NCI-H2196 treated with DMSO at 0.1 percent for 48 hours (cell line): ENCODE data around the gene ST6GALNAC6.
"Not testable (repeated sequence)": the region's sequence is repeated elsewhere in the genome, so short reads cannot be mapped to it uniquely, and the experiment has no call there.

ENCODE experiments used
- DNase-seq: peaks from one replicate; lab custom pipeline; 2025; ENCODE audit not compliant: unreplicated experiment; lab: John Stamatoyannopoulos, UW

The ST6GALNAC6 gene

DNA sequence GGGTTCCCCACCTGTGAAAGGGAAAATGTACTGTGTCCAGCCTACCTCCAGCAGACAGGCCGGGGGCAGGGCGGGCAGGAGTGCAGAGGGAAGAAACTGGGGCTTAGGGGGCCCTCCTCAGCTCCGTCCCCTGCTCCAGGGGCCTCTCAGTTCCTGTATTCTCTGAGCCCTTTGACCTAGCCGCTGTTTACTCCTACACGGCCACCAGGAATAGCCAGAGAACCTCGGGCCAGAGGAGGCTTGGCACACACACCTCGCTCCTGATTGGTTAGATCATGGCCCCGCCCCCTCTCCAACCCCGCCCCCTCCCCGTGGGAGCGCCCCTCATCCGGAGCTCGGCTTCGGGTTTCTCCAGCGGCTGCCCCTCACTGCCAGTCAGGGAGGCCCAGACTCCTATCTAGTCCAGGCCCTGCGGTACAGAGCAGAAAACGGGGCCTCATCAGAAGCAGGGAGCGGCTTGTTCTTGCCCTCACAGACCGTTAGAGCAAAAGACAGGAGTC, 2.2 kb downstream of the ST6GALNAC6 start:
- no peak for DNase-seq

DNA sequence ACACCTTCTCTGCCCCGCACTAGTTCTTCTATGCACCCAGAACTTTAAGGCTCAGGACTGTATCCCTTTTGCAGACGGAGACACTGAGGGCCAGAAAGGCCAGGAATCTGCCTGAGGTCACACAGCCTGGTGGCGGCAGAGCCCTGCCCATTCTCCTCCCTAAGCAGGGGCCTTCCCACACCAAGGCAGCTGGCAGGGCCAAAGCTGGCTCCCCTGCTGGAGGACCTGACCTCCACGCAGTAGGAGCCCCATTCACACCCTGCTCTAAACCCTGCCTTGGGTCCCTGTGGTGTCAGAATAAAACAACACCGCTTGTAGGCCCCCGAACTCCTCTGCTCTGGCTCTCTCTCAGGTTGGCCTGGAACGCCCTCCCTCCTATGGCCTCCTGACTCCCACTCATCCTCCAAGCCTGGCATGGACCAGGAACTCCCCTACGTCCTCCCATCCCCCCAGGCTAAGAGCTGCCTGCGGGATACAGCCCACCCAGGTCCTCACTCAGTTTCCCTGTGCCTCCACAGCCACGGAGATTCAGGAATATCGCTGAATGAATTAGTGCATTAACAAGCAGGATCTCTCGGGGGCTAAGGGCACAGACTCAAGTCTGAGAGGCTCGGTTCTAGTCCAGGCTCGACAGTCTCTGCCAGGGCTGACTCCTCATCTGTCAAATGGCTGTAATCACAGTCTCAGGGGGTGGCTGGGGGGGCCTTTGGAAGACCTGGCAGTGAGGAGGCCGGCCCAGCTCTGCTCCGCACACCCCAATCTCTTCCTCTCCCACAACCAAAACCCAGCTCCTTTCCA, 2.8 kb downstream of the ST6GALNAC6 start:
- DNase-seq: no peak

DNA sequence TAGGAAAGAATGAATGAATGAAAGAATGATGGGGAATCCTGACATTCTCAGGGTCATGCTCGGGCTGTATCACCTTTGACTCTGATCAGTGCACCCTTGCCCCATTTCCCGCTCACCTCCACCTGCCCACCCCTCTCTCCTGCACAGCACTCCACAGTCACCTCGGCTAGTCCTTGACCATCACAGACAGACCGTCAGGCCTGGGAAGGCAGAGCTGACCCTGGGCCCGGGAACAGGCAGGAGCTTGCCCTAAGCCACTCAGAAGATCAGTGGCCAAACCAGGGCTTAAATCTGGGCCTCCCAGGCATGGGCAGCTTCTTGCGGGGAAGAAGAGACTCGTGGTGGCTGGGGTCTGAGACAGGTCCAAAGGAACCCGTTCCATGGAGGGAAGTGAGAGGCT, 3.6 kb downstream of the ST6GALNAC6 start:
- no peak for DNase-seq

DNA sequence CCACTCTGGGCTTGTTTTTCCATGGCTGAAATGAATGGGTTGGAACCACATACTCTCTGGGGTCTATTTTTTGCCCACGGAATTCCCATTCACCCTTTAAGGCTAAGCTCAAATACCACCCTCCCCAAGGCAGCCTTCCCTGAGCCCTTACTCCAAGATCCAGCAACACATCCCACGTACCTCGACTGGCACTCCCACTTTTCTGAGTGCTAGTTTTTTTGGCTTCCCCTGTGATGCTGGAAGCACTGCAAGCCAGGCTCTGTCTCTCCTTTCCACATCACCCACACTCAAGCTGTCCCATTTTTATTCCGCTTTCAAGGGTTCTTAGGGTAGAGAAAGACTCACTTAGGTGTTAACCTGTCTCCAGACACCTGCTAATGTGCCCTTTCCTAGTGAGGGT, 6.0 kb downstream of the ST6GALNAC6 start:
- DNase-seq: no peak

DNA sequence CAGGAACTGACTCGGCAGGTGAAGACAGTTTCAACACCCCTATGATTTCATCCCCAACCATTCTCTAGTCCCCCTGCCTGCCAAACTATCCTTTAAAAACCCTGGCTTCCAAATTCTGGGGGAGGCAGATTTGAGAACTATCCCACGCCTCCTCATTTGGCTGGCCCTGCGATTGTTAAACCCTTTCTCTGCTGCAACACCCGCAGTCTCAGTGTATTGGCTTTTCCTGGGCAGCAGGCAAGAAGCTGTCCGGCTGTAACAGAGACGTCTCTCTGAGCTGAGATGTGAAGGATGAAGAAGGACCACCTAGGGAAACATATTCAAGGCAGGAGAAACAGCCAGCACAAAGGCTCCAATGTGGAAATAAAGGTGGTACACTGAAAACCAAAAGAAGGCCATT, 6.6 kb downstream of the ST6GALNAC6 start:
- DNase-seq: no peak

DNA sequence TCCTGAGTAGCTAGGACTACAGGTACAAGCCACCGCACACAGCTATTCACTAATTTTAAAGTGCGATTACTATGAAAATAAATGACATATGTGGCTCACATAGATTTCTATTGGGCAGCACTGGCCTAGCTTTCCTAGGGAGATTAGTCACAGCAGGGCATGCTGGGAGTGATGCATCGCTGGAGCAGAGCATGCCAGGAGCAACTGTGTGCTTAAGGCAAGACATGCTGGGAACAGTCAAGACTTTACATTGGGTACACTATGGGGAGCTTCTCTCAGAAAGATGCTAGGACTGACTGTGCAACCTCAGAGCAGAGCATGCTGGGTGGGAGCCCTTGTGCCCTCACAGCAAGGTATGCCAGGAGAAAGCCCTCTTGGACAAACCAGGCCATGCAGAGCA, 9.3 kb downstream of the ST6GALNAC6 start:
- DNase-seq: no peak

DNA sequence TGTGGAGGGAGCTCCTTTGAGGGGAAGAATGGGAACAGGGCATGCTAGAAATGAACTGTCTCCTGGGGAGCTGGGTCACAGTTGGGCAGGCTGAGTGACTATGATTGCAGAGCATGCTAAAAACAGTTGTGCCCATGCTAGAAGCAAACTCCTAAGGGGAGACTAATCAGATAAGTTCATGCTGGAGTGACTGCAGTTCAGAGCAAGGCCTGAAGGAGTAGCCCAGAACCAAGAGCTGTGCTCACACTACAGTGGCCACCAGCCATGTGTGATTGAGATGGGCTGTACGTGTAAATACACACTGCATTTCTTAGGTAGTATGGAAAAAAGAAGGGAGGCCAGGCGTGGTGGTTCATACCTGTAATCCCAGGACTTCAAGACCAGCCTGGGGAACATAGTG, 11.6 kb downstream of the ST6GALNAC6 start:
- no peak for DNase-seq

DNA sequence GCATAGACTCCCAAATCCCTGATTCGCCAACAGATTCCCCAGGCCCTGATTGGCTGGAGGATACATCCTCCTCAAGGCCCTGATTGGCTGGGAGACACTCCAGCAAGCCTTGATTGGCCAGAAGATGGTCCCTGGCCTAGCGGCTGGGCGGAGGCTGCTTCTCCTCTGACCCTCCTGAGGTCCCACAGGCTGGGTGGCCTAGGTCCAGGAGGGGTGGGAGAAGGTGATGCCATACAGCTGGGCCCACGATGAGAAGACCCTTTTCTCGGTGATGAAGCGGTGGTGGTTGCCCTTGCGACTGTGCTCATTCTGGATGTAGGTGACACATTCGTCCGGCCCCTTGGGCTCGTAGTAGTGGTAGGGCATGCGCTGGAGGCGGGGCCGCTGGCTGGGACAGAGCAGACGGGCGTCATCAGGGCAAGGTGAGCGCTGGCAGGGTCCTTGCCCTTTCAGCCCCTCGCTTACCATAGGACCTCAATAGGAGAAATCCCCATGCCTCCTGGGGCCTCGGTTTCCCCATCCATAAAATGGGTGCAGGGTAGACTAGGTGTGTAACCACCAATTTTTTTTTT, 12.9 kb downstream of the ST6GALNAC6 start:
- no peak for DNase-seq

DNA sequence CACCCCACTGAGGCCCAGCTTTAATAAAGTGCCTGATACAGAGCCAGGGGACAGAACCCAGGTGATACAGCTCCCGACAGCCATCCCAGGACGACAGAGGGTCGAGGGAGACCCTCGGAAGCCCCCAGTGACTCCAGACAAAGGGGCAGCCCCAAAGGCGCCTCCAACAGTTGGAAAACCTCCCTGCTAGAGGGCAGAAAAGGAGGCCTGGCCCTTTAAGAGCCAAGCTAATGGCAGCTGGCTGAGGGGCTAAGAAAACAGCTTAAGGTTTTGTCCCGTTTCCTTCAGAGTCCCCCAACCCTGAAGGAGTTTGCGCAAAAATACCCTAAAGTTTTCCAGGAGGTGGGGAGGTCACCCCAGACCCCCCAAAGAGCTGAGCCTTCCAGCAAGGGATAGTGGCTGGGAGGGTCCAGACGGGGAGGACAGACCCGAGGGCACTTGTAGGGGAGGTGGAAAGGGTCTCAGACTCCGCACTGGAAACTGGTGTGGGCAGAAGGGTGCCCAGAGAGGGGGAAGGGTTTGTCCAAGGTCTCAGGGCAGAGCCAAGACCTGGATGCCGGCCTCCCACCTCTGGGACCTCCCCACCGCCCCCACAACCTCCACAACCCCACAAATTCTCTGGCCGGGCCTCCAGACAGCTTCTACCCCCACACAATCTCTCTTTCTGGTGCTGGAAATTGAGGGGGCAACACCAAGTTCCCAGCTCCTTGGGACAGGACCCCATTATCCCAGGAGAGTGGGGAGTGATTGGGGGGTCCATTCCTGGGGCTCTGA, 13.7 kb downstream of the ST6GALNAC6 start:
- no peak for DNase-seq

DNA sequence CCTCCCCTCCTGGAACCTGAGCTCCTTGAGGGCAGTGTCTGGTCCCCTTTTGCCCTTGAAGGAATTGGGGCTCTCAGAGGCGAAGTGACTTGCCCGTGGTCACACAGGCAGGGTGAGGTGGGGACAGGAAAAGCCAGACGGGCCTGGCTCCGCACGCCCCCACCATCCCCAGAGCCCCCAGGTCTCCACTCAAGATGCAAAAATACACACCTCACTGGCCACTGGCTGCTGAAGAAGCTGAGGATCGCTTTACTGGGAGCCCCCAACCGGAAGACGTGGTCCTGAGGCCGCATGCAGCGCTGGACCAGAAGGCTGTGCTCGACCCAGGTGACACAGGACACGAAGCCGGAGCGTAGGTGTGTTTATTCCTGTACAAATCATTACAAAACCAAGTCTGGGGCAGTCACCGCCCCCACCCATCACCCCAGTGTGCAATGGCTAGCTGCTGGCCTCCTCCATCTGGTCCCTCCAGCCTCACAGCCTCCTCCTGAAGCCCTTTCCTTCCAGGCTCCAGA, 14.4 kb downstream of the ST6GALNAC6 start:
- no peak for DNase-seq

DNA sequence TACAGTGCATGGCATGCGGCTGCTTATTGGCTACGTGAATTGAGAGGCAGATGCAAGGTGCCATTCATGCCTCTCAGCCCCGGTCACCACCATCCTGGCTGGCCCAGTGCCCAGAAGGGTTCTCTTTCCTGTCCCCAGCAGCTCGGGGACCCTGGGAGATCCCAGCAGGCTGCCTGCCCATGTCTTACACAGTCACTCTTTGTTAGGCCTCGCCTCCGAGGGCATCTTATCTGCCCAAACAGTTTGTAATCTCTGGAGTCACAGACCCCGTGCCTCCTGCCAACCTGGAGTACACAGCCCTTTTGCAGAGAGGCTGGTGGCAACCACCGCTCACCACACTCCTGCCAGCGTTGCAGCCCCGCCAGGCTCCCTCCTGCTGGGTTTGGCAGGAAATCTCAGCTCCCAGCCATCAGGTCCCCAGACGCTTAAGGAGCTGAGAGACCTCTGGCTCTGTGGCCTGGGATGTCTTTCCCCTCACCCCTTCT, 14.9 kb downstream of the ST6GALNAC6 start:
- DNase-seq: peak; percentile 53

DNA sequence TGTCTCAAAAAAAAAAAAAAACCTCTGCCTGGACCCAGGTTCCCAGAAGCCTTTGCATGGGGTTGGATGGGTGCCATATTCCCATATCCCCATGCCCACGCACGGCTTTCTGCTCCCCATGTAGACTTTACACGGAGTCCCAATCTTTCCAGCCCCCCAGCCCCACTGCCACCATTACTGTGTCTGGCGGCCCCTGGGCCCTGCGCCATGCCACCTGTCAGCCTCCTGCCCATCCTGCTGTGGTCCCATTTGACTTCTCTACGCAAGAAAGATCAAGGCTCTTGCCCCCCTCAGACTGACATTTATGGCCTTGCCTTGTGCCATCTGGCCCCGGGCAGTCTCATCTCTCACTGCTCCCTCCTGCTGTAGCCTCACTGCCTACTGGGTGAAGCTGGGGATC, 15.4 kb downstream of the ST6GALNAC6 start:
- DNase-seq: no peak

DNA sequence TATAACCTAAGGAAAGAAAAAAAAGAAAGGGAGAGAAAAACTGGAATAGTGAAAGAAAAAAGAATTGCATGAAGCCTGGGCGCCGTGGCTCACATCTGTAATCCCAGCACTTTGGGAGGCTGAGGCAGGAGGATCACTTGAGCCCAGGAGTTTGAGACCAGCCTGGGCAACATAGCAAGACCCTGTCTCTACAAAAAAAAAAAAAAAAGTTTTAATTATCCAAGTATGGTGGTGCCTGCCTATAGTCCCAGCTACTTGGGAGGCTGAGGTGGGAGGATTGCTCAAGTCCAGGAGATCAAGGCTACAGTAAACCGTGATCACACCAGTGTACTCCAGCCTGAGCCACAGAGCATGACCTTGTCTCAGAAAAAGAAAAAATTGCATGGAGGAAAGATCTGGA, 17.7 kb downstream of the ST6GALNAC6 start:
- not testable (repeated sequence) for DNase-seq

DNA sequence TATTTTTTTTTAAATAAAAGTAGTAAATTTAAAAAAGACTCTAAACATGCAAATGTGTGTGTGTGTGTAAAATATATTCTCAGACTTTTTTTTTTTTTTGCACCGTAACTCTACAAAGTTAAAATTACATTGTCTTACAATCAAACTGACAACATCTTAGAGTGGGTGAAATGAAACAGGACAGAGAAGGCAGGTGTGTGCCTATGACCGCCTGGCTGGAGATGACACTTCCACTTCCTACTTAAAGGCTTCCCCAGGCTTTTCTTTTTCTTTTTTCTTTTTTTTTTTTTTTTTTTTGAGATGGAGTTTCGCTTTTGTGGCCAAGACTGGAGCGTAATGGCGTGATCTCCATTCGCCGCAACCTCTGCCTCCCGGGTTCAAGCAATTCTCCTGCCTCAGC, 19.3 kb downstream of the ST6GALNAC6 start:
- DNase-seq: no peak

DNA sequence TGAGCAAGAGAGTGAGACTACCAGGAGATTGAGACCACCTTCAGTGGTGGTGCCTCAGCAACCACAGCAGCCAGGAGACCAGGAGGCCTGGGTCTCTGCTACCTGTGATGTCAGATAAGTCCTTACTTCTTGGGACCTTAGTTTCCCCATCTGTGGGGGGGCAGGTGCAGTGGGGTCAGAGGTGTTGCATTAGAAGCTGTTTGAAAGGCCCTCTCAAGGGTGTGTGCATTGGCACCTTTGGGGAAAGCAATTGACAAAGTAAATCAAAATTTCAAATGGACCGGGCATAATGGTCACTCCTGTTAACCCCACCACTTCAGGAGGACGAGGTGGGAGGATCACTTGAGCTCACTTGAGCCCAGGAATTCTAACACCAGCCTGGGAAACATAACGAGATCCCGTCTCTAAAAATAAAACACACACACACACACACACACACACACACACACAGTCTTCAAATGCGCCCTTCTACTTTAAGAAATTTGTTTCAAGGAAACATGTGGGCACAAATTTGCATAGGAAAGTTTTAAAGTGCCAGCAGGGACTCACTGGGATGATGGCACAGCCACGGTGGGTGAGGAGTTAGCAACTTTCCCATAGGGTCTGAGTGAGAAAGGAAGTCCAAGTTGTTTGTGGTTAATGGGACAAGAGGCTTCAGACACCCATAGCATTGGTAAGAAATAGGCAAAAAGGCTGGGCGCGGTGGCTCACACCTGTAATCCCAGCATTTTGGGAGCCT, 20.6 kb downstream of the ST6GALNAC6 start:
- DNase-seq: no peak

DNA sequence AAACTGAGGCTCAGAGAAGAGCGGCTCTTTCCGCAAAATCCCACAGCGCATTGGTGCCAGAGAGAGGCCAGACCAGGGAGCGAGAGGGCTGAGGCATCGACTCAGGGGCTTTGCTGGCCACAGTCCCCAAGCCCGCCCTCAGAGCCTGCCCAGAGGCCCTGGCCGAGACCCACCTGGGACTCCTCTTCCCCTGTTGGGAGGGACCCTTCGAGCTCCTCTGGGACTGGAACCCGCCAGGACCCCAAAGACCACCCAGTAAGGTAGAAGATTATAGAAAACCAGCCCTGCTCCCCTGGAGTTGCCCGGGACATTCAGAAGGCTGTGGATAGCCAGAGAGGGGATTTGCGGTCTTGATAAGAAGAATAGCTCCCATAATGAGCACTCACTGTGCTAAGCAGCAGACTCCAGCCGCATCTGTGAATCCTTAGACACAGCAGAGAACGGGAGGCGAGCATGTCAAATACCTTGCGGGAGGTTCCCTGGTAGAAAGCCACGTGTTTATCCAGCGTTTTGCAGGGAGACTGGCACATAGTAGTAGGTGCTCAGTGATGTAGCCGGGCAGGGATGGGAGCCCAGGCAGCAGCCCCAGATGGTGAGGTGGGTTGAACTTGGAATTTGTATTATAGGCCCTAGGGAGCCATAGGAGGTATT, 21.3 kb downstream of the ST6GALNAC6 start:
- DNase-seq: no peak

DNA sequence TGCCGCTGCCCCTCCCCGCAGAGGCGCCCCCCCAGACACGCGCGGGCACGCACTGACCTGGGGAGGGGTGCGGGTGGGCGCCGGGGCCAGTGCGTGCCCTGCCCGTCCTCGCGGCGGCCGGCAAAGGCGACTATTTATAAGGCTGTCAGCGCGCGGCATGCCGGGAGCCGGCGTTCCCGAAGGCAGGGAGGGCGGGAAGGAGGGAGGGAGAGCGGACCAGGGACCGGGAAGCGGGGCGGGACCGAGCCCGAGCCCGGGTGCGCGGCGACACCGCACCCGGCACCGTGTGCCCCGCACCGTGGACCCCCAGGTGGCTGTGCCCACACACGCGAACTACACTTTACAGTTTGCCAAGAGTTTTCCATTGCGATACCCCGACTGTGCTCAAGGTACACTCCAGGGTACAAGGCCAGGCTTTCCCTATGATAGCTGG, 21.8 kb downstream of the ST6GALNAC6 start, which contains the start of gene AK1:
Gene AK1 (minus strand): TSS at position 110 of the 433 bp plus-strand sequence. CDS start 3,058 bp downstream, outside the sequence.
- DNase-seq: peak; percentile 21

DNA sequence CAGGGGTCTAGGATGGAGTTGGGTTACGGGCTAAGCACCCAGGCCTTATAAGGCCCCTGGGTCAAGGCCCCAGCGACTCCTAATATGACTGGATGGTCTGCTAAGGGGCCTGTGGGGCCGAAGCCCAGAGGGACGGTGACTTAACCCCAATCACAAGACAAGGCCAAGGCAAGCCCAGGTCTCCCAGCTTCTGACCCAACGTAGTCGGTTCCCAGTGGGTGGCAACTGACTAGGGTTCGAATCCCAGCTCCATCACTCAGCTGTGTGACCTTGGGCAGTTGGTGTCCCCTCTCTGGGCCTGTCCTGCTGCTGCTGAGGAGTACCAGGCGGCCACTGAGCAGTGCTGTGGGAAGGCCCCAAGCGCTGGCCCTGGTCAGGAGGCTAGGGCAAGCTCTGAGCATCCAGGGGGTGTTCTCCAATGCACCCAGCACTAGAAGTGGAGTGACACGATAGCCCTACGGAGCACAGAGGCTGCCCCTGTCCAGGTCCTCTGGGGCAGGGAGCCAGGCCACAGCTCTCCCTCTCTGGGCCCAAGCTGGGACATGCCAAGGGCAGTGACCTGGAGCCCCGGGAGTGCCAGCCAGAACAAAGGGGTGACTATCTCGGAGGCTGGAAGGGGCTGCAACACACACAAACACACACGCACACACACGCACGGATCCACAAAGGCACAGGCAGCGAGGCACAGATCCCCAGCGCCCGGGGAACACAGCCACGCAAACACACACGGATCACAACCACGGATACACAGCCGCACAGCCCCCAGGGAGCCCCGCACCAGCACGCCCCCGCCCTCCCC, 22.4 kb downstream of the ST6GALNAC6 start:
- DNase-seq: no peak

DNA sequence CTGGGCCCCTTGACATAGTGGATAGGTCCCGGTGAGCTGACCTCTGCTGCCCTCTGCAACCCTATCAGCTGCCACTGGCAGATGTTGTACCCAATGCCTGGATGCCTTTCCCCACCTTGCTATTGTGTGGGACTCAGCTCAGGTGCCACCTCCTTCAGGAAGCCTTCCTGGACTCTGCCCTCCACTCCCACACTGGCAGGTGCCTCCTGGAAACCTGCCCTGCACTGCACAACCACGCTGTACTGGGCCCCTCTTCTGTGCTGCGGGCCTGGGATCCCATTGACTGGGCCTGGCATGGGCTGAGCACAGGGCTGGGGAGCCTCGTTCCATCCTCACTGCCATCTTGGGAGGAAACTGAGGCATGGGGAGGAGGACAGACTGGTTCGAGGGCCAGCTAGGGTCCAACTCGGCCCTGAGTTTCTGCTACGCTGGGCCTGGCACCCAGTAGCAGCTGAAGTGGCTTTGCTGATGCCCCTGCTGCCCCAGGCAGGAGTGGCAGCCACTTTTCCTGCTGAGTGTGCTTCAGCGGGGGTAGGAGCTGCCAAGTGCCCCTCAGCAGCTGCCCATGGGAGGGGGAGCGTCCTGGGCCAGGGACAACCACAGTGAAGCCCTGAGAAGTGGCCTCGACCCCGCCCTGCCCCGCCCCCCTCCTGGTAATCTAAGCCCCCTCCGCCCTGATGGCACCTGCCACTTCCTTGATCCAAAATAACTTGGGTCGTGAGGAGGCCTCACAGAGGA, 23.2 kb downstream of the ST6GALNAC6 start:
- DNase-seq: no peak
